ENCODE data around the gene COL18A1. TPM values are rescaled to one million over a fixed set of nuclear protein-coding genes. Genes with fewer than 3 reads are reported as not detected.

The COL18A1 gene
- total and polyA plus RNA-seq, 4 donors, result 97.3 to 963 (median 295) TPM

DNA sequence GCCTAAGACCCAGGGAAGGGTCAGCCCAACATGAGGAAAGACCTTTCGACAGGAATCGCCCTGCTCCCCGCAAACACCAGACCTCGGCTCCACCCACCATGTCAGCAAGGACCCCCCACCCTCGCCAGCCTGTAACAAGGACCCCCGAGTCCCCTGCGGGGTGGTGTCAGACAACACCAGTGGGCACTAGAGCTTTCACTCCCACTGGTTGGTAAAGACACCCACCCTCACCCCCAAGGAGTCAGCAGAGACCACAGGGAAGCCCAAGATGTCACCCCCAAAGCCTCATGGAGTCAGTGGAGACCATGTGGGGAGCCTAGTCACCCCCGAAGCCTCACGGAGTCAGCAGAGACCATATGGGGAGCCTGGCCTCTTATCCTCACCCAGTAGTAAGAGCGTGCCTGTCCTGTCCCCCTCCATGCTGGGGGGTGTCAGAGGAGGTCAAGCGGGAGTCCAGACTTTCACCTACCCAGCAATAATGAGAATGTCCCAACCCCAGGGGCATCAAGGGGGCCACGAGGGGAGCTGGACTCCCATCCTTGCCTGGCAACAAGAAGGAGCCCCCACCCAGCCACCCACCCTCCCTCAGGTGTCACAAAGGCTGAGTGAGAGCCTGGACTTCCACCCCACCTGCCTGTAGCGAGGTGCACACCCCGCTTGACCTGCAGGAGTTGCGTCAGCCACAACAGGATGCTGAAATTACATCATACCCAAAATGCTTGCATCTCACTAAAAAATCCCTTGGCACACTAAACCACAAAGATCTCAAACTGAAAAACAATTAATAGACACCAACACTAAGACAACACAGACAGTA, 112.5 kb downstream of the COL18A1 start:
- no peak overlapping the region for H3K4me3 ChIP-seq (ENCODE audit: low read length in 2 of 2)
- H3K27me3 ChIP-seq (ENCODE audit: control insufficient read depth in 1 of 2, insufficient read depth in 2 of 2, low read length in 1 of 2), result no peaks in the 10 kb centered on the region
- intact Hi-C loops (cut with DNase I), result no loop called here
- no peaks in the 10 kb centered on the region for H3K9me3 ChIP-seq (ENCODE audit: control insufficient read depth, low read length)
- H3K4me1 ChIP-seq (ENCODE audit: control insufficient read depth in 1 of 2, insufficient read depth in 2 of 2, low read length in 2 of 2), result no peaks in the 10 kb centered on the region
- no peak overlapping the region for H3K27ac ChIP-seq (ENCODE audit: low read depth in 1 of 2, low read length in 2 of 2)
- DNase-seq (peak; percentile 41 to 71), ATAC-seq (ENCODE audit: low FRiP score) (no peak)
- no peaks in the 10 kb centered on the region for H3K36me3 ChIP-seq (ENCODE audit: control insufficient read depth in 1 of 2, insufficient read depth in 2 of 2, low read length in 1 of 2)
- WGBS, 2 donors, result 96 to 98% methylated on average over 15 of the region's 15 CpGs

DNA sequence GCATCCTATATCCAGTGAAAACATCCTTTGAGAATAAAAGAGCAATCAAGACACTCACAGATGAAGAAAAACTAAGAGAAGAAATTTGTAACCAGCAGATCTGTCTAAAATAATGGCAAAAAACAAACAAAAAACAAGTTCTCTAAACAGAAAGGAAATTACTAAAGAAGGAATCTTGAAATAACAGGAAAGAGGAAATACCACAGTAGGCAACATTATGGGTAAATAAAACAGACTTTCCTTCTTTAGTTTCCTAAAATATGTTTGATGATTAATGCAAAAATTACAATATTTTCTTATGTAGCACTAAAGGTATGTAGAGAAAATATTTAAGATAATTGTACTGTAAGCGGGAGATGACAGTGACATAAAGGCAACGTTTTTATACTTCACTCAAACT, 113.8 kb downstream of the COL18A1 start:
- intact Hi-C loops (cut with DNase I), result no loop called here
- 66 to 72% methylated on average over 2 of the region's 2 CpGs for WGBS, 2 donors
- no peak for ATAC-seq (ENCODE audit: low FRiP score)
- no peaks in the 10 kb centered on the region for H3K4me1 ChIP-seq (ENCODE audit: control insufficient read depth in 1 of 2, insufficient read depth in 2 of 2, low read length in 2 of 2)
- DNase-seq, result no peak
- no peak overlapping the region for H3K27ac ChIP-seq (ENCODE audit: low read depth in 1 of 2, low read length in 2 of 2)
- H3K4me3 ChIP-seq (ENCODE audit: low read length in 2 of 2), result no peak overlapping the region
- H3K9me3 ChIP-seq (ENCODE audit: control insufficient read depth, low read length), result no peaks in the 10 kb centered on the region
- H3K27me3 ChIP-seq (ENCODE audit: control insufficient read depth in 1 of 2, insufficient read depth in 2 of 2, low read length in 1 of 2), result no peaks in the 10 kb centered on the region
- no peaks in the 10 kb centered on the region for H3K36me3 ChIP-seq (ENCODE audit: control insufficient read depth in 1 of 2, insufficient read depth in 2 of 2, low read length in 1 of 2)

DNA sequence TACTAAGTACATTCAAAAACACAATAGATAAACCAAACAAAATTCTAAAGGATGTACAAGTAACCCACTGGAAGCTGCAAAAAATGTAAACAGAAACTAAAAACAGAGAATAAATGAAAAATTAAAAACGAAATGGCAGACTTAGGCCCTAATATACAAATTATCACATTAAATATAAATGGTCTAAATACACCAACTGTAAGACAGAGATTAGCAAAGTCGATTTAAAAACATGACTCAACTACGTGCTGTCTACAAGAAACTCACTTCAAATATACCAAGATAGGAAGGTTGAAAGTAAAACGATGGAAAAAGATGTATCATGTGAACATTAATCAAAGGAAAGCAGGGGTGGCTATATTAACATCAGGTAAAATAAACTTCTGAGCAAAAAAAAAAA, 114.2 kb downstream of the COL18A1 start:
- H3K9me3 ChIP-seq (ENCODE audit: control insufficient read depth, low read length), result no peaks in the 10 kb centered on the region

DNA sequence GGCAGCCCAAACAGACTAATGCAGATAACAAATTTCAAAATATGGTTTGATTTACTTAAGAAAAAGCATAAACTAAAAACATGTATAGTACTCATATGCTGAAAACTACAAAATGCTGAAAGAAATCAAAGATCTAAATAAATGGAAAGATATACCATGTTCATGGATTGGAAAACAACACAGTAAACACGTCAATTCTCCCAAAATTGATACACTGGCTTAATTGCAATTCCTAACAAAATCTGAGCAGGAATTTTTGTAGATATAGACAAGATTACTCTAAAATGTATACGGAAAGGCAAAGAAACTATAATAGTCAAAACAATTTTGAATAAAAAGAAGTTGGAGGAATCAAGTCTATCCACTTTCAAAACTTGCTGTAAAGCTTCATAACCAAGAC, 116.3 kb downstream of the COL18A1 start:
- Histone ChIP-seq H3K9me3 (ENCODE audit: control insufficient read depth, low read length) (no peaks in the 10 kb centered on the region), H3K27me3 (ENCODE audit: control insufficient read depth in 1 of 2, insufficient read depth in 2 of 2, low read length in 1 of 2) (no peaks in the 10 kb centered on the region), H3K4me1 (ENCODE audit: control insufficient read depth in 1 of 2, insufficient read depth in 2 of 2, low read length in 2 of 2) (no peaks in the 10 kb centered on the region), H3K4me3 (ENCODE audit: low read length in 2 of 2) (no peak overlapping the region), H3K36me3 (ENCODE audit: control insufficient read depth in 1 of 2, insufficient read depth in 2 of 2, low read length in 1 of 2) (no peaks in the 10 kb centered on the region), H3K27ac (ENCODE audit: low read depth in 1 of 2, low read length in 2 of 2) (no peak overlapping the region)
- intact Hi-C loops (cut with DNase I), result no loop called here
- DNase-seq, result no peak
- ATAC-seq (ENCODE audit: low FRiP score), result no peak
- 98 to 99% methylated on average over 2 of the region's 2 CpGs for WGBS, 2 donors

More for the DNA sequence above, 114.2 kb downstream of the COL18A1 start:
- no peak for ATAC-seq (ENCODE audit: low FRiP score)
- H3K27ac ChIP-seq (ENCODE audit: low read depth in 1 of 2, low read length in 2 of 2), result no peak overlapping the region
- no peak overlapping the region for H3K4me3 ChIP-seq (ENCODE audit: low read length in 2 of 2)
- 90 to 92% methylated on average over 4 of the region's 4 CpGs for WGBS, 2 donors
- intact Hi-C loops (cut with DNase I), result no loop called here
- no peaks in the 10 kb centered on the region for H3K36me3 ChIP-seq (ENCODE audit: control insufficient read depth in 1 of 2, insufficient read depth in 2 of 2, low read length in 1 of 2)
- DNase-seq, result no peak
- no peaks in the 10 kb centered on the region for H3K4me1 ChIP-seq (ENCODE audit: control insufficient read depth in 1 of 2, insufficient read depth in 2 of 2, low read length in 2 of 2)
- no peaks in the 10 kb centered on the region for H3K27me3 ChIP-seq (ENCODE audit: control insufficient read depth in 1 of 2, insufficient read depth in 2 of 2, low read length in 1 of 2)

DNA sequence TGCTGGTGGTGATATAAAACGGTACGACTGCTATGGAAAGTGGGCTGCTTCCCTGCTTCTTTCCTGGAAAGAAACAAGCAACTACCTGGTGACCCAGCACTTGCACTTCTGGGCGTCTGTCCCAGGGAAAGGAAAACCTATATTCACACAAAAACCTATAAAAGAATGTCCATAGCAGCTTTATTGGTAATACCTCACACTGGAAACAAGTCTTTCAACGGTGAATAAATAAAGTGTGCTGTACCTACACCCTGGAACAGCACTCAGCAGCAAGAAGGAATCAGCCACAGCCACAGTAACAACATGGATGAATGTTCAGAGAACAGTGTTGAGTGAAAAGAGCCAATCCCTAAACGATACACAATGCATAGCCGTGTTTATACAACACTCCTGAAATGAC, 117.4 kb downstream of the COL18A1 start:
- Histone ChIP-seq H3K27me3 (ENCODE audit: control insufficient read depth in 1 of 2, insufficient read depth in 2 of 2, low read length in 1 of 2) (no peaks in the 10 kb centered on the region), H3K27ac (ENCODE audit: low read depth in 1 of 2, low read length in 2 of 2) (no peak overlapping the region), H3K4me3 (ENCODE audit: low read length in 2 of 2) (no peak overlapping the region), H3K4me1 (ENCODE audit: control insufficient read depth in 1 of 2, insufficient read depth in 2 of 2, low read length in 2 of 2) (no peaks in the 10 kb centered on the region), H3K9me3 (ENCODE audit: control insufficient read depth, low read length) (no peaks in the 10 kb centered on the region), H3K36me3 (ENCODE audit: control insufficient read depth in 1 of 2, insufficient read depth in 2 of 2, low read length in 1 of 2) (no peaks in the 10 kb centered on the region)
- ATAC-seq (ENCODE audit: low FRiP score) (no peak), DNase-seq (no peak)
- intact Hi-C loops (cut with DNase I), result no loop called here
- WGBS, 2 donors, result 96 to 98% methylated on average over 6 of the region's 6 CpGs

DNA sequence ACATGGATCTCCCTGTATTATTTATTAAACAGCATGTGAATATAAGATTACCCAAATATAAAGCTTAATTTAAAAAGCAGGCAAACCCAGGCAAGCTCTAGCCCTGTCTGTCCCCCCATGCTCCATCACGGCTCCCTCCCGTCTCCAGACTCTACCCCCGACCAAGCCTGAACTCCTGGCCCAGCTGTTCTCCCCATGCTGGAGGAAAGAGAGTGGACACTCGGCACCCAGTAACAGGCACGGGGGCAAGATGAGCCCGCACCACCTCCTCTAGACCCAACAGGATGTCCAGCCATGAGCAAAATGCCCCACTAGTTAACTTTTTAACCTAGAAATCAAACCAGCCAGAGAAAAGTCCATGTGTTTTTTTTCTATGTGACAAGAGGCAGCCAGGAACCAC, 118.0 kb downstream of the COL18A1 start:
- WGBS, 2 donors, result 97 to 98% methylated on average over 6 of the region's 6 CpGs
- Histone ChIP-seq H3K36me3 (ENCODE audit: control insufficient read depth in 1 of 2, insufficient read depth in 2 of 2, low read length in 1 of 2) (no peaks in the 10 kb centered on the region), H3K4me3 (ENCODE audit: low read length in 2 of 2) (no peak overlapping the region), H3K9me3 (ENCODE audit: control insufficient read depth, low read length) (no peaks in the 10 kb centered on the region), H3K27ac (ENCODE audit: low read depth in 1 of 2, low read length in 2 of 2) (no peak overlapping the region), H3K27me3 (ENCODE audit: control insufficient read depth in 1 of 2, insufficient read depth in 2 of 2, low read length in 1 of 2) (no peaks in the 10 kb centered on the region), H3K4me1 (ENCODE audit: control insufficient read depth in 1 of 2, insufficient read depth in 2 of 2, low read length in 2 of 2) (no peaks in the 10 kb centered on the region)
- DNase-seq (peak; percentile 16 to 34), ATAC-seq (ENCODE audit: low FRiP score) (no peak)
- intact Hi-C loops (cut with DNase I), result no loop called here

DNA sequence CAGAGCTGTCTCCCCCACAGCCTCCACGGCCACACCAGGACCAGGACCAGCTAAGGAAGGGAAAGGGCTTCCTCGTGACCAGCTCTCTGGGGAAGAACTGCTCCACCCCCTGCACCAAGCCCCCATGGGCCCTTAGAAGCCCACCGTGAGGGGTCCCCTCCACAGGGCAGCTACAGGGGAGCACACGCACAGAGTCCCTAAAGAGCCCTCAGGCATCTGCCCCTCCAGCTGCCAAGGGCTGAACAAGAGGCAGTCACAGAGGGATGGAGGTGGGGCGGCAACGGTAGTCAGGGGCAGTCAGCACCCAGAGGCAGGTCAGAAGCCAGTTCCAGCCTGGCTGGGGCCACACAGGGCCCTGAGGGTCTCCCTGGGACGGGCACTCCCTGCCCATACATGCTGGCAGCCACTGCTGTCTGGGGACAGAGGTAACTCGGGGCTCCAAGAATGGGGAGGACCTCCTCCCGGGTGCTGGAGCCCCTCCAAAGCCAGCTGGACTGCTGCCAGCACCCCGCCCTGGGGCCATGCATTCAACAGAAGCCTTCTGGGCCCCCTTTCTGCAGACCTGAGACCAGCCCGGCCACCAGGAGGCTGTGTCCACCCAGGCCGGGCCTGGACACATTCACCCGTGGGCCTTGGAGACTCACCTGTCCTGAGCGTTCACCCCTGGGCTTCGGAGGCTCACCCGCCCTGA, 118.6 kb downstream of the COL18A1 start:
- Histone ChIP-seq H3K36me3 (ENCODE audit: control insufficient read depth in 1 of 2, insufficient read depth in 2 of 2, low read length in 1 of 2) (no peaks in the 10 kb centered on the region), H3K4me1 (ENCODE audit: control insufficient read depth in 1 of 2, insufficient read depth in 2 of 2, low read length in 2 of 2) (no peaks in the 10 kb centered on the region), H3K27ac (ENCODE audit: low read depth in 1 of 2, low read length in 2 of 2) (no peak overlapping the region), H3K27me3 (ENCODE audit: control insufficient read depth in 1 of 2, insufficient read depth in 2 of 2, low read length in 1 of 2) (no peaks in the 10 kb centered on the region), H3K4me3 (ENCODE audit: low read length in 2 of 2) (no peak overlapping the region), H3K9me3 (ENCODE audit: control insufficient read depth, low read length) (no peaks in the 10 kb centered on the region)
- 87 to 88% methylated on average over 16 of the region's 16 CpGs for WGBS, 2 donors
- ATAC-seq (ENCODE audit: low FRiP score) (no peak), DNase-seq (peak; percentile 41 to 74)
- intact Hi-C loops (cut with DNase I), result no loop called here

DNA sequence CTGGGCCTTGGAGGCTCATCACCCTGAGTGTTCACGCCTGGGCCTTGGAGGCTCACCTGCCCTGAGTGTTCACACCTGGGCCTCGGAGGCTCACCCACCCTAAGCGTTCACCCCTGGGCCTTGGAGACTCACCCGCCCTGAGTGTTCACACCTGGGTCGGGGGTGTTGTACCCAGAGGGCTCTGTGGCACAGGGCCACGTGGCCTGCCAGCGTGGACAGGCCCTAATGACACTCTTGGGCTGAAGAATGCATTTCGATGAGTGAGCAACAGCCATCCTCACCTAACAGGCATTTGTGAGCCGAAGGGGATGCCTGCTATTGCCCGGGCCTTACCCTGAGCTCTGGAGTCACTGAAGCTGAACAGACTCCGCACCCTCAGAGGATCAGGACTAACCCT, 119.8 kb downstream of the COL18A1 start:
- H3K36me3 ChIP-seq (ENCODE audit: control insufficient read depth in 1 of 2, insufficient read depth in 2 of 2, low read length in 1 of 2), result no peaks in the 10 kb centered on the region
- DNase-seq (peak in 1 of 2 donors; percentile 20), ATAC-seq (ENCODE audit: low FRiP score) (no peak)
- intact Hi-C loops (cut with DNase I), result no loop called here
- H3K4me3 ChIP-seq (ENCODE audit: low read length in 2 of 2), result no peak overlapping the region
- H3K27me3 ChIP-seq (ENCODE audit: control insufficient read depth in 1 of 2, insufficient read depth in 2 of 2, low read length in 1 of 2), result no peaks in the 10 kb centered on the region
- 92 to 95% methylated on average over 10 to 11 of the region's 11 CpGs for WGBS, 2 donors
- no peak overlapping the region for H3K27ac ChIP-seq (ENCODE audit: low read depth in 1 of 2, low read length in 2 of 2)
- no peaks in the 10 kb centered on the region for H3K4me1 ChIP-seq (ENCODE audit: control insufficient read depth in 1 of 2, insufficient read depth in 2 of 2, low read length in 2 of 2)
- H3K9me3 ChIP-seq (ENCODE audit: control insufficient read depth, low read length), result no peaks in the 10 kb centered on the region
